ENCODE data around the gene PRKAR1B.
"Not testable (repeated sequence)": the region's sequence is repeated elsewhere in the genome, so short reads cannot be mapped to it uniquely, and the experiment has no call there.

The PRKAR1B gene

DNA sequence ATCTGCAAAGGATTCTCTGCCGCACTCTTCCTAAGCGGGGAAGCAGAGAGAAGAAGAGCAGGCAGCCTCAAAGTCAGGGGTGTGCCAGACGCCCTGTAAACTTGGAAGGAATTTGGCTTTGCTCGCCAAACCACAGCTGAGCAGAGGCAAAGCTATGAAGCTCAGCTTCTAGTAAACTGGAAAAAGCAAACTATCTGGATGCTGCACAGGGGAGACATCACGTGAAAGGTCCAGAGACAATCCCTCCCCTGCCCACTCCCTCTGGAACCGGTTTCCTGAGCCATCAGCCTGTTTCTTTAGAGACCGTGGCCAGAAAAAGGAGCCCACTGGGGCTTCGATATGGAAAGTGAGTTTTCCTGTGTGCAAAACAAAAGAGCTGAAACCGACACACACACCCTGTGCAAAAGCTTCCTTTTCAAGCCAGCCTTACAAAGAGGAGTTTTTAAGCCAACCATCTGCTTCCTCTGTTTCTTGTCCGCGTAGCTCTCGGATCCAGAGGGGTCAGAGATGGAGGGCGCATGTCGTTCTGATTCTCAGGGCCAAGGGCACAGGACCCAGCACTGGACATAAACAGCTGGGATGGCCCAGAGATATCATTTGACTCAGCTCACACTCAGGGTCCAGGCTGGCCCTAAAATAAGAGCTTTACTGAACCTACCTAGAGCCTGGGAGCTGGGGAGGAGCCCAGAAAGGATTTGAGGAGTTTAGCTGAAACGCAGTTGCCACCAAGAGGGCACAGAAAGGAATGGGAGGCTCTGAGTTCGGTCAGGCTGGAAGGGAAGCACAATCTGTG, 58.7 kb downstream of the PRKAR1B start:
- DNase-seq (ENCODE audit: low spot score): no peak

DNA sequence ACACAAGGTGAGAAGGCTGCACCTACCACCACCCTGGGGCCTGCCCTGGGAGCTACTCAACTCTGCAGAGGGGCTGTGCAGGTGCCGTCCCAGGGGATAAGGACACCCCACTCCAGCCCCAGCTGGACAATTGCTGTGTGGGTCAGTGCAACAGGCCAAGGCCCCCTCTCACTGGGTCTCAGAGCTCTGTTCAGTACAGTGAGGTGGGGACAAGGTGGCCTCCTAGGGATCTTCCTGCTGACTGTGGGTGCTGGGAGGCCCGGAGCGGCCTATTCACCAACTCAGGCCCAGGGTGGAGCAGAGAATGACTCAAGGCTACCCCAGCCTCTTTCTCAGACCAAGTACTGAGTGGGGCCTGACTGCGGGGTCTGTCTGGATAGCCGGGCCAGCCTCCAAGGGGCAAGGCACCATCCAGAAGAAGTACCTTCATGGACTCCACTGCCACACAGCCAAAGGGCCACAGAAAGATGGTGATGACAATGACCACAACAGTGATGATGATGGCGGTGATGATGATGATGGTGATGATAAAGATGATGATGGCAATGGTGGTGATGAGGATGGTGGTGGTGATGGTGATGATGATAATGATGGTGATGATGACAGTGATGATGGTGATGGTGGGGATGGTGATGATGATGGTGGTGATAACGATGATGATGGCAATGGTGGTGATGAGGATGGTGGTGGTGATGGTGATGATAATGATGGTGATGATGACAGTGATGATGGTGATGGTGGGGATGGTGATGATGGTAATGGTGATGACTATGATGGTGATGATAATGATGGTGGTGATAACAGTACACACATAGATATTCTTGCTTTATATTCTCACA, 60.4 kb downstream of the PRKAR1B start:
- DNase-seq (ENCODE audit: low spot score): no peak

DNA sequence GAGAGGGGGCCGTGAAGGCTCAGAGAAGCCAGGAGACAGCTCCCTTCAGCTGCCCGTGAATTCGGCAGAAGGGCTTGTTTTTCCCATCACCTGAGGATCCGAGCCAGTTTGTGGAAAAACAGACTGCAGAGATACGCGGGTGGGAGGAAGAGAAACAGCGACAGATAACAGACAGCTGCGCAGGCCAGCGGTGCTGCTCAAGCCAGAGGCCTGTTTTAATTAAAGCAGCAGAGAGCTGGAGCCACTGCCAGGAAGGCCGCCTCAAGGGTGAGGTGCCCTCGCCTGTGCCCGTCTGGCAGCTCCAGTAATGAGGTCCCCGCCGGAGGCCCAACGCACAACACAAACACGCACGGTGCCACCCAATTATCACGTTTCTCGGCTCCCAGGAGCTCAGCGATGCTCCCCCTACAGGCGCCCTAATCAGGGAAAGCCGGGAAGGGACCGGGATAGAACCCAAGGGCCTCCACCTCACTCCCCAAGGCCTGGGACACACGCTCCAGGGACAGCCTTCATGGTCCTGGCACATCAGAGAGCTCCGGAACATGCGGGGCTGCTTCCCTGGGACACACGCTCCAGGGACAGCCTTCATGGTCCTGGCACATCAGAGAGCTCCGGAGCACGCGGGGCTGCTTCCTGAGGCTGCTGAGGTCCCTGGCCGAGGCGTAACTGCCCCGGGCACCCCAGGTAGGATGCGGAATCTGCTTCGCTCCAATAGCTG, 61.2 kb downstream of the PRKAR1B start:
- DNase-seq (ENCODE audit: low spot score): no peak

DNA sequence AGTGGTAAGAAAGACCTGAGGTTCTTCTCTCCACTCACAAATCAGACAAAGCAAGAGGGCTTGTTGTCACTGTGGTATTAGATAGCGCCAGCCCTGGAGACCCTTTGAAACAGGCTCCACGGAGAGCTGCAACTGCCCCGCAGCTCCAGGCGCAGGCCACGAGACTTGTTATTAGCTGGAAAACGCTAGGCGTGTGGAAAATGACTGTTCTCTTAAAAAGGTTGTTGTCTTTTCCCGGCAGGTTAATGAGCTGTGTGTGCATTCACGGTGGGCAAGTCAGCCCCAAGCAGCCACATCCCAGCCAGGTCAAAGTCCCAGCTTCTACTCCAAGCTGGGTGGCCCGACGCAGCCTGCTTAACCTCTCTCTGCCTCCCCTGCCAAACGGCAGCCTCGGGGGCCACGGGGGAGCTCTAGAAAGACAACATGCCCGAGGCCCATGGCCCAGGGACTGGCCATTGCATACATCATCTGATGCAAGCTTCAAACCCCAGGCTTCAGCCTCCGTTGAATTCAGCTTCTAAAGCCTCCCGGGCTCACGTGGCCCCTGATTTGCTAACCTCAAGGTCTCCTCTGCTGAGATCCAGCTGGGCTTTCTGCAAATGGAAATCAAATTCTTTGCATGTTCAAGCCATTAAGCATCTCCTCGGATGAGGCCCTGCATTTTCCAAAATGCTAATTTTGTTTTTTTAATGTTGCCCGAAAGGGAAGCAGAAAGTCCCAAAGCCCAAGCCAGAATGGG, 61.9 kb downstream of the PRKAR1B start:
- DNase-seq (ENCODE audit: low spot score): no peak

DNA sequence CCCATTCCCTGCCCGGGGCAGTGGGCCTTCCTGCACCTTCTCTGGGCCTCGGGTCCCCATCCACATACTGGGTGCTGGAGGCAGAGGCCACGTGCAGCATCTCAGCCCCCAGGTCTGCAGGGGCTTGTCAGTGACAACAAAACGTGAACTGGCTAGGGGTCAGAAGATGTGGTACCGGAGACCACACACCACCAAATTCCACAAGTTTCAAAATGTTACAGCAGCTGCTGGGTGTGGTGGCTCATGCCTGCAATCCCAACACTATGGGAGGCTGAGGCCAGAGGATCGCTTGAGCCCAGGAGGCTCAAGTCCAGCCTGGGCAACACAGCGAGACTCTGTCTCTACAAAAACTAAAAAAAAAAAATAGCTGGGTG, 62.7 kb downstream of the PRKAR1B start:
- DNase-seq (ENCODE audit: low spot score): no peak

DNA sequence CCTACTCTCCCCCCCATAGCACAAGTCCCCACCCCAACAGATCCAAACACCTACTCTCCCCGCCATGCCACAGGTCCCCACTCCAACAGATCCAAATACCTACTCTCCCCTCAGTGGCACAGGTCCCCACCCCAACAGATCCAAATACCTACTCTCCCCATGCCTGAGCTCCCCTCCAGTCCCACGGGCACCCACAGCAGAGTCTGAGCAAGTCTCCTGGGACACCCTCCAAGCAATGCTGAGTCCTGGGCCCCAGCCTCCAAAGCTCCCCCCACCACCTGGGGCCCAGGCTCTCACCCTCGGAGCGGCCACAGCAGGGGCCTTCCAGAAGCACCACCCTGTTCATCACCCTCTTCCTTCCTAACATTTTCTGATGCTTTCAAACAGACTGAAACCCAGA, 64.5 kb downstream of the PRKAR1B start:
- no peak for DNase-seq (ENCODE audit: low spot score)

DNA sequence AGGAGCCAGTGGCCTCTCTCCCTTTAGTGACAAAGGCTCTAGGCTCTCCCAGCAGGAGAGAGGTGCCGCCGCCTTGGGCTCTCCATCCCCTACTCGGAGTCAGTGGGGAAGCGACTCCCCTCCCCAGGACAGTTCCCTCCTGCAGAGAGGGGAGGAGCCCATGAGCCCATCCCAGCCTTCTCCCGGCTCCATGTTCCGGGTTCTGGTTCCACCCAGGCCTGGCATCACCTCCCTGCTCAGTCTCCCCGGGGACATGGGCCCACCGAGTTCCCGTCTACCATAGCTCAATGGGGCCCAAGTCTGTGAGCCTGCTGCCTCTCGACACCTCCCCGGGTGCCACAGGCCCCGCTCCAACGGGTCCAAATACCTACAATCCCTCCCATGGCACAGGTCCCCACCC, 67.1 kb downstream of the PRKAR1B start:
- no peak for DNase-seq (ENCODE audit: low spot score)

DNA sequence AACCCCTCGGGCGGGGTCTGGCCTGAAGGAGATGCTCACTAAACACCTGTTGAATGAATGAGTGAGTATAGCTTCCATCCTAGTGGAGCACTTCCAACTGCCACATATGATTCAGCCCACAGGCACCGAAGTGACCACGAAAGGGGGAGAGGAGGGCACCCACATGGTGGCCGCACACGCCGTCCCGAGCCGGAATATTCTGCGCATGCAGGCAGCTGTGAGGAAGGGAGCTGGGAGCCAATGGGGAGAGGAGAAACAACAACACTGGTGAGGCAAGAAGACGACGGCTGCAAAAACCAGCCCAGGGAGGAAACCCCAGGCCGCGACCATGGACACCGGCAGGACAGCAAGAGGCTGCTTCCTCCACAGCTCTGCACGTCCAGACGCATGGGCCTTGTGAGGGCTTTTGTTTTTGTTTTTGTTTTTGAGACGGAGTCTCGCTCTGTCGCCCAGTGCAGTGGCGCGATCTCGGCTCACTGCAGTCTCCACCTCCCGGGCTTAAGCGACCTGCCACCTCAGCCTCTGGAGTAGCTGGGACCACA, 67.7 kb downstream of the PRKAR1B start:
- no peak for DNase-seq (ENCODE audit: low spot score)

DNA sequence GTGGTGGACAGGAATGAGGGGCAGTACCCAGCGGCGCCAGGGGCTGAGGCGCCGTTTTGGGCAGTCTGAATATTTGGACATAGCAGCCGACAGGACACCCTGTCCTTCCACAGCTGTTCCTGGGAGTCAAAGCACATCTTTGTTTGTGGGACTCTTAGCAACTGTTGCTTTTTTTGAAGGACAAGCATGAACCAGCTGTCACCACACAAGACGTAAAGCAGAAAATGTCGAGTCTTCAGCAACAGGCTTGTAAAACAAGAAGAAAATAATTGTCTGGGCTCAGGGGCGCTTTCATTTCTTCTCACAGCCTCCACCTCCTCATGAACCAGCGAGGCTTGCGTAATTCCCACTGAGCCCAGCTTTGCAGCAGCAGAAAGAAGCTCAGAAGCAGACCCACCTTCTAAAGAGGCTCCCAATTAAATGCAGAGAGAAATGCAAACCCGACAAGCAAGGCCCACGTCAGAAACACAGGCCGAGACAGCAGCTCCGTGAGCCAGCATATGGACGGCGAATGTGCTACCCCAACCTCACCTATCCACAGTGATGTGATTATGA, 69.4 kb downstream of the PRKAR1B start:
- DNase-seq (ENCODE audit: low spot score): no peak

DNA sequence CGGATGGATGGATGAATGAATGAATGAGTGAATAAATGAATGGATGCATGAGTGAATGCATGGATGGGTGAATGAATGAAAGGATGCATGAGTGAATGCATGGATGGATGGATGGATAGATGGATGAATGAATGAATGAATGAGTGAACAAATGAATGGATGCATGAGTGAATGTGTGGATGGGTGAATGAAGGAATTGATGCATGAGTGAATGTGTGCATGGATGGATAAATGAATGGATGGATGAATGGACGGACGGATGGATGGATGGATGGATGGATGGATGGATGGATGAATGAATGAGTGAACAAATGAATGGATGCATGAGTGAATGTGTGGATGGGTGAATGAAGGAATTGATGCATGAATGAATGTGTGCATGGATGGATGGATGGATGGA, 70.1 kb downstream of the PRKAR1B start:
- DNase-seq (ENCODE audit: low spot score): not testable (repeated sequence)

DNA sequence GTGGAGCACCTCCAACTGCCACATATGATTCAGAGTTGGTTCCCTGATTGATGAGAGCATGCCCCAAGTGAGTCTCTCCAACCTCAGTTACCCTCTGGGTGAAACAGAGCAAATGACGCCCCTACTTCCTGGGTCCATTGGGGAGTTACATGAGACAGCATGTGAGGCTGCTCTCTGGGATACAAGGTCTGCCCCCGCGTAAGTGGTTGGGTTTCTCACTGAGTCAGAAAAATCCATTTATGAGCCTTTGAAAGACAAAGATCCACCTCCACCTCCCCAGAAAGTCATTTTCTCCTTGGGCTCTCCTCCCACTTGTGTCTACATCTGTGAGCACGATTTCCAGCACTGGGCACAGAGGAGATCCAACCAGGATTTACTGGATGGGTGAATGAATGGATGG, 71.3 kb downstream of the PRKAR1B start:
- DNase-seq (ENCODE audit: low spot score): no peak

DNA sequence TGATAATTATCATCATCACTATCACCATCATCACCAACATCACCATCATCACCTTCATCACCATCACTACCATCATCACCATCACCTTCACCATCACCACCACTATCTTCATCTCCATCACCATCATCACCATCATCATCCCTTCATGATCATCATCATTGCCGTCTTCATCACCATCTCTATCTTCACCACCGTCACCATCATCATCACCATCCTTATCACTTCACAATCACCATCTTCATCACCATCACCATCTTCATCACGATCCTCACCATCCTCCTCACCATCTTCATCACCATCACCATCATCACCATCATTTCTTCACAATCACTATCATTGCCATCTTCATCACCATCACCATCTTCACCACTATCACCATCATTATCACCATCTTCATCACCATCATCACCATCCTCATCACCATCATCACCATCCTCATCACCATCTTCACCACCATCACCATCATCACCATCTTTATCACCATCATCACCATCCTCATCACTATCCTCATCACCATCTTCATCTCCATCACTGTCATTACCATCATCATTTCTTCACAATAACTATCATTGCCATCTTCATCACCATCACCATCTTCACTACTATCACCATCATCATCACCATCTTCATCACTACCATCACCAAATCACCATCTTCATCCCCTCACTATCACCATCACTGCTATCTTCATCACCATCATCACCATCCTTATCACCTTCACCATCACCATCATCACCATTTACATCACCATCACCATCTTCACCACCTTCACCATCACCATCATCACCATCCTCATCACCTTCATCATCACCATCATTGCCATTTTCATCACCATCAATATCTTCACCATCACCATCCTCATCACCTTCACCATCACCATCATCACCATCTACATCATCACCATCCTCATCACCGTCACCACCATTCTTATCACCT, 73.0 kb downstream of the PRKAR1B start:
- no peak for DNase-seq (ENCODE audit: low spot score)

DNA sequence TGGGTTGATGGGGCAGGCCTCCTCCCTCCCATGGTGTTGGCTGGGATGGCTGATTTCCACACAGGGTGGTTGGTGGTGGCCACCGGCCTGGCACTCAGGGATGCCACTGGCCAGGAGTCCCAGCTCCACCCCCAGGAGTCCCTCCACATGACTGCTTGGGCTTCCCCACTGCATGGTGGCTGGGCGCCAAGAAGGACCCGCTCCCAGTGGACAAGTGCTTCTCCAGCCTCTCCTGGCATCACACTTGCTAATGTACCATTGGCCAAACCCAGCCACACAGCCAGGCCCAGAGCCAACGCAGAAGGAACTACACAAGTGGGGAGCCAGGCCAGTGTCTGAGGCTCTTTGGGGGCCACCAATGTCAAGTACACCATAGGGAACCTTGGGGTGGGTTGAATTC, 74.2 kb downstream of the PRKAR1B start:
- DNase-seq (ENCODE audit: low spot score): no peak

DNA sequence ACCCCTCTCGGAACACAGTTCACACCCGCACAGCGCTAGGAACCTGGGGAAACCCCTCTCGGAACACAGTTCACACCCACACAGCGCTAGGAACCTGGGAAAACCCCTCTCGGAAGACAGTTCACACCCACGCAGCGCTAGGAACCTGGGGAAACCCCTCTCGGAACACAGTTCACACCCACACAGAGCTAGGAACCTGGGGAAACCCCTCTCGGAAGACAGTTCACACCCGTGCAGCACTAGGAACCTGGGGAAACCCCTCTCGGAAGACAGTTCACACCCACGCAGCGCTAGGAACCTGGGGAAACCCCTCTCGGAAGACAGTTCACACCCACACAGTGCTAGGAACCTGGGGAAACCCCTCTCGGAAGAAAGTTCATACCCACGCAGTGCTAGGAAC, 74.9 kb downstream of the PRKAR1B start:
- not testable (repeated sequence) for DNase-seq (ENCODE audit: low spot score)

DNA sequence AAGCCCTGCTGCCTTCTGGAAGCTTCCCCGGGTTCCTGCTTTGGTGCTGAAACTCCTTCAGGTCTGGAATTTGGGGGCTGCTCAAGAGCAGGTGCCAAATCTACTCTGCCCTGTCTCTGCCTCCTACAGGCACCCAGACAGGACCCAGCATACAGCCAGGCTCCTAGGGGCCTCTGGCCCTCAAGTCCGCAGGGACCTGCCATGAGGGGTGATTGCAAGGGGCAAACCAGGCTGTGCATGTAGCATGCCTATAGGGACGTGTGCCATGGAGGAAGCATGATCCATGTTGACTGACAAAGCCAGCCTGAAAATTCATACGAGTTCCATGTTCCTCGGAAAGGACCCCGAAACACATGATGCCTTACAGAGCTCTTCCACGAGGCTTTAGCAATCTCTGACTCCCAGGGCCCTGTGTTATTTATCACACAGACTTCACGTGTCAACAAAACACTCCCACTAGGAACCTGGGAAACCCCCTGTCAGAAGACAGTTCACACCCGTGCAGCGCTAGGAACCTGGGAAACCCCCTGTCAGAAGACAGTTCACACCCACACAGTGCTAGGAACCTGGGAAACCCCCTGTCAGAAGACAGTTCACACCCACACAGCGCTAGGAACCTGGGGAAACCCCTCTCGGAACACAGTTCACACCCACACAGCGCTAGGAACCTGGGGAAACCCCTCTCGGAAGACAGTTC, 75.9 kb downstream of the PRKAR1B start:
- no peak for DNase-seq (ENCODE audit: low spot score)

DNA sequence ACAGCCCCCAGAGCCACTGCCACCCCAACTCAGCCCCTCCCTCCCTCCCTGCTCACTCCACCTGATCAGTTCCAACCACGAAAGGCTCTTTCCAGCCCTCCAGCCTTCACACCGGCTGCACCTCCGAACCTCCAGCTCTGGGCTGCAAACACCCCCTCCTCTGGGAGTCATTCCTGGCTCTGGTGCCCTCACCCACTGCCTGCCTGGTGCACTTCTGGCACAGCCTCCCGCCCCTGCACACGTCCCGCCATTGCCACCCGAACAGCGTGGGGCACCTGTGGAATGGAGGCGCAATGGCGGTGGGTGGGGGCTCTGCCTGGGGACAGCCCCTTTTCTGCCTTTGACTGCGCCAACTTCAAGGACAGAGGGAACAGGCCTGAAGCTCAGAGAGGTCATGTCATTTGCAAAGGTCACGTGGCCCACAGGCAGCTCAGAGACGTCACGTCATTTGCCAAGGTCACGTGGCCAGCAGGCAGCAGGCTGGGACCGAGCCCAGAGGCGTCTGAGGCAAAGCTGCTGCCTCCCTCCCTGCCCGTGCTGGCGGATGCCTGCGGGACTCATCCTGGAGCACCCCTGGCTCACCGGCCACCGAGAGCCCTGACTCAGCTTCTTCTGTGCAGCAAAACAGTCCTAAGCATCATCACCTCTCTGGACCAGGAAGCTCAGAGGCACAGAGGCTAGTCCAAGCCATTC, 76.6 kb downstream of the PRKAR1B start:
- DNase-seq (ENCODE audit: low spot score): no peak

DNA sequence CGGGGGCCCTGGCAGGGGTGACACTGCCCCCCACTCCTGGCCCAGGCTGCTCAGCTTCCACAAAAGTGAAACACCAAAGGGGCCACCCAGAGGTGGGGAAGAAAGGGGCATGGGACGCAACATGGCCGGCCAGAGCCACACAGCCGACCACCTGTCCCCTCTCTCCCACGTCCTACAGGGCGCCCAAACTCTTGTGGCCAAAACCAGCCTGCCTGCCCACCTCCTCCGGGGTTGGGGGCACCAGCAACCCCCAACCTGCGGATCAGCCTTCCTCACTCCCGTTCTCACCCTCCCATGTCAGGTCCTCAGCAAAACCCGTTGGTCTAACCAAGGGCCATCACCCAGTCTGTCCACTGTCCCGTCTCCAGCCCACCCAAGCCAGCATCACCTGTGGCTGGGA, 80.1 kb downstream of the PRKAR1B start:
- DNase-seq (ENCODE audit: low spot score): no peak

DNA sequence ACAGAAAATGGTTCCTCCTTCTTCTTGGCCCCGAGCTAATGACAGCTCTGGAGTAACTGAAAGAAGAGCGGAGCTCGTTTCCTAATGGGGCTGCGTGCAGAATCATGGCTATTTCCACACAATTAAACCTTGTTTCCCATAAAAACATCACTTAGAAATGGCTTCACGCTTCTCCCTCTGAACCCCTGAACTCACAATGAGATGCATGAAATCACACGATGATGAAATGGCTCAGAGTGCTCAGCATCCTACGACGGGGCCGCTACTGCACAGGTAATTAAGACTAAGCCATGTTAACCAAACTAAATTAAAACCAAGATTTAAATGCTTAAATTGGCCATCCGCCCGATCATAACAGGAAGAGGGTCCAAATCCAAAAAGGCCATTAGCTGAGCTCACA, 80.6 kb downstream of the PRKAR1B start:
- no peak for DNase-seq (ENCODE audit: low spot score)

DNA sequence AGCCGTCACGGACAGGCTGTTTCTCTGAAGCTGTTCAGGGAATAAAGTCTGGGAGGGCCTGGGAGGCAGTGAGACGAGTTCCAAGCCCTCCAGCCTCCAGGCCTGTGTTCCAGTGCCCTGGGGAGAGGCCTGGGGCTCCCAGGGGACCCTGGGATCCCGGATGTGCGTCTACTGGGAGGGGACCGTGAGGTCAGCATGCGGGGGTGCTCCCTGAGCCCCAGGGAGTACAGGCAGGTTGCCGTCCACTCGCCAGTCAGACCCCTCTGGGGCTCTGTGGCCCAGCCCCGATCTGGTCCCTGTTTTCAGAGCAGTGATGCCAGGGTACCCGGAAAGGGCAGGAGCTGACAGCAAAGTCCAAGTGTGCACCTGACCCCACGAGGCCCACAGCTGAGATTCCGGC, 81.5 kb downstream of the PRKAR1B start:
- DNase-seq (ENCODE audit: low spot score): no peak
